CD4-positive, alpha-beta T cell (primary cell): Measurements from ENCODE around the gene ZC3H14. TPM values are rescaled to one million over a fixed set of nuclear protein-coding genes. Genes with fewer than 3 reads are reported as not detected.

Source experiments
- ATAC-seq: fragments of 200-7000 bp; cut with Tn5 transposase; one replicate; pipeline ENCODE4 v1.10.0; 2022; ENCODE audit warnings: mild to moderate bottlenecking; ENCODE audit not compliant: poor library complexity
- CTCF ChIA-PET: fragments of 350-600 bp; sonication (Branson Sonifier 250); formaldehyde crosslinking; loops from one replicate; lab custom pipeline; 2021; ENCODE audit warnings: antibody characterized with exemption, inconsistent platforms; lab: Charles Lee
- POLR2A ChIA-PET: fragments of 350-600 bp; sonication (Branson Sonifier 250); formaldehyde crosslinking; loops from one replicate; lab custom pipeline; 2021; ENCODE audit warnings: antibody characterized with exemption, inconsistent platforms; lab: Charles Lee
- DNase-seq, 14 experiments: peaks; one replicate each; pipeline ENCODE4 v3.0.0-alpha.2; 2013 to 2020; ENCODE audit warnings: mixed read lengths in 2 of 14
- H3K27ac ChIP-seq, 2 donors: one replicate each; pipeline versions ENCODE4 v1.5.1 to v1.7.0; 2013; ENCODE audit warnings: low read length in 2 of 2, low read depth in 1 of 2, mild to moderate bottlenecking in 1 of 2
- H3K27me3 ChIP-seq, 2 experiments: 1 replicate in 1 of 2; 2 replicates in 1 of 2; pipeline versions ENCODE4 v1.6.1 to v1.7.0; 2013; ENCODE audit warnings: low read length in 2 of 2, control low read depth in 1 of 2, mild to moderate bottlenecking in 1 of 2, moderate library complexity in 1 of 2; ENCODE audit not compliant: insufficient read depth in 2 of 2, control insufficient read depth in 1 of 2
- H3K36me3 ChIP-seq: one replicate; pipeline ENCODE4 v1.6.1; 2013; ENCODE audit warnings: low read length, control low read depth; ENCODE audit not compliant: insufficient read depth
- H3K4me1 ChIP-seq: one replicate; pipeline ENCODE4 v1.6.1; 2013; ENCODE audit warnings: low read length, control low read depth; ENCODE audit not compliant: insufficient read depth
- H3K4me3 ChIP-seq: one replicate; pipeline ENCODE4 v1.5.1; 2013; ENCODE audit warnings: mild to moderate bottlenecking, low read length, moderate library complexity
- H3K9me3 ChIP-seq, 2 experiments: 1 replicate in 1 of 2; 2 replicates in 1 of 2; pipeline versions ENCODE4 v1.6.1 to v1.7.0; 2013; ENCODE audit warnings: low read length in 2 of 2, mild to moderate bottlenecking in 2 of 2, control low read depth in 1 of 2, moderate library complexity in 1 of 2; ENCODE audit not compliant: control insufficient read depth in 1 of 2, insufficient read depth in 1 of 2
- H3K27ac Mint-ChIP-seq: one replicate; pipeline ENCODE4 v1.8.0; 2020; ENCODE audit warnings: mixed read lengths
- H3K27me3 Mint-ChIP-seq: one replicate; pipeline ENCODE4 v1.8.0; 2021; ENCODE audit warnings: mixed read lengths
- H3K36me3 Mint-ChIP-seq: one replicate; pipeline ENCODE4 v1.8.0; 2021; ENCODE audit warnings: low read depth, mixed read lengths
- H3K4me1 Mint-ChIP-seq: one replicate; pipeline ENCODE4 v1.8.0; 2021; ENCODE audit warnings: low read depth, mixed read lengths
- H3K4me3 Mint-ChIP-seq: one replicate; pipeline ENCODE4 v1.8.0; 2020; ENCODE audit warnings: mild to moderate bottlenecking, mixed read lengths
- H3K9me3 Mint-ChIP-seq: one replicate; pipeline ENCODE4 v1.8.0; 2020; ENCODE audit warnings: mixed read lengths
- intact Hi-C, 2 experiments: fragments of 100-400 bp; cut with DNase I in 1 of 2; cut with micrococcal nuclease in 1 of 2; formaldehyde crosslinking; loops; one replicate each; pipeline versions ENCODE4 v1.15.1 to v1.9.0; 2023 to 2025; cut with DNase I, micrococcal nuclease
- total RNA-seq, 174 experiments: library from RNA in 2 of 174; stranded (reverse) in 2 of 174; gene quantifications; one replicate each; pipeline ENCODE4 v1.2.3 and lab custom pipeline; 2021 to 2026
- TF ChIP-seq, protein P1 (sequence below): fragments of 200-600 bp; IDR thresholded peaks from one replicate; pipeline ENCODE4 v1.8.0; 2022; ENCODE audit warnings: antibody characterized with exemption, mild to moderate bottlenecking

ZC3H14 gene
- total RNA-seq, 2 experiments from 2014 or later = 36.5 to 40.2 TPM

DNA sequence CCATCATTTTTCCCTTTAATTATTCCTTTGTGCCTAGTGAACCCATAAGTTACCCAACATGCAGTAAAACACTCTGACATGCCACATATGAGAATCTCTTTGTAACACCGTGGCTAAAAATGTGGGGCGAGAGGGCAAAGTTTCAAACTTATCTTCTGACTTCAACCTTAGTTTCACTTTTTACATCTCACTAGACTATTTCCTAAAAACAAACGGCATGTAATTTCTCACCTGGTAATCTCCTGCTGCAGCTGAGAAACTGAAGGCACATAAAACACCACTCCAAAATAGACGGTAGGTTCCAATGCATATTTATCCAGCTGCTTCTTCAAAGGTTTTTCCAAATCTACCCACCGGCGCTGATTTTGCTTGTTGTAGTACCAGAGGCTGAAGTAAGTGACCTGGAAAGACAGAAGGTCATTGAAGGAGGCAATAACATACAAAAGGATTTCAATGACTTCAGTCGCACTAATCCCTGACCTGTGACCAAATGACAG lies 45.9 kb upstream of the ZC3H14 start:
- peaks cover 62% of the 10 kb centered on the region for H3K27me3 Mint-ChIP-seq
- intact Hi-C loops = no loop called here
- Histone ChIP-seq H3K4me1 (no peaks in the 10 kb centered on the region), H3K9me3 (no peaks in the 10 kb centered on the region), H3K36me3 (no peaks in the 10 kb centered on the region), H3K27me3 (peaks cover 6 to 7% of the 10 kb centered on the region in 2 experiments), H3K27ac (no peak overlapping the region), H3K4me3 (no peak overlapping the region)
- no peaks in the 10 kb centered on the region for H3K36me3 Mint-ChIP-seq
- ChIA-PET CTCF (no interaction called here), POLR2A (no interaction called here)
- DNase-seq (no peak), ATAC-seq (no peak)
- H3K4me3 Mint-ChIP-seq = no peak overlapping the region
- H3K9me3 Mint-ChIP-seq = no peaks in the 10 kb centered on the region
- peaks cover 6% of the 10 kb centered on the region for H3K4me1 Mint-ChIP-seq
- no peak overlapping the region for H3K27ac Mint-ChIP-seq
- TF ChIP-seq, protein P1, sequence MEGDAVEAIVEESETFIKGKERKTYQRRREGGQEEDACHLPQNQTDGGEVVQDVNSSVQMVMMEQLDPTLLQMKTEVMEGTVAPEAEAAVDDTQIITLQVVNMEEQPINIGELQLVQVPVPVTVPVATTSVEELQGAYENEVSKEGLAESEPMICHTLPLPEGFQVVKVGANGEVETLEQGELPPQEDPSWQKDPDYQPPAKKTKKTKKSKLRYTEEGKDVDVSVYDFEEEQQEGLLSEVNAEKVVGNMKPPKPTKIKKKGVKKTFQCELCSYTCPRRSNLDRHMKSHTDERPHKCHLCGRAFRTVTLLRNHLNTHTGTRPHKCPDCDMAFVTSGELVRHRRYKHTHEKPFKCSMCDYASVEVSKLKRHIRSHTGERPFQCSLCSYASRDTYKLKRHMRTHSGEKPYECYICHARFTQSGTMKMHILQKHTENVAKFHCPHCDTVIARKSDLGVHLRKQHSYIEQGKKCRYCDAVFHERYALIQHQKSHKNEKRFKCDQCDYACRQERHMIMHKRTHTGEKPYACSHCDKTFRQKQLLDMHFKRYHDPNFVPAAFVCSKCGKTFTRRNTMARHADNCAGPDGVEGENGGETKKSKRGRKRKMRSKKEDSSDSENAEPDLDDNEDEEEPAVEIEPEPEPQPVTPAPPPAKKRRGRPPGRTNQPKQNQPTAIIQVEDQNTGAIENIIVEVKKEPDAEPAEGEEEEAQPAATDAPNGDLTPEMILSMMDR = no peak

DNA sequence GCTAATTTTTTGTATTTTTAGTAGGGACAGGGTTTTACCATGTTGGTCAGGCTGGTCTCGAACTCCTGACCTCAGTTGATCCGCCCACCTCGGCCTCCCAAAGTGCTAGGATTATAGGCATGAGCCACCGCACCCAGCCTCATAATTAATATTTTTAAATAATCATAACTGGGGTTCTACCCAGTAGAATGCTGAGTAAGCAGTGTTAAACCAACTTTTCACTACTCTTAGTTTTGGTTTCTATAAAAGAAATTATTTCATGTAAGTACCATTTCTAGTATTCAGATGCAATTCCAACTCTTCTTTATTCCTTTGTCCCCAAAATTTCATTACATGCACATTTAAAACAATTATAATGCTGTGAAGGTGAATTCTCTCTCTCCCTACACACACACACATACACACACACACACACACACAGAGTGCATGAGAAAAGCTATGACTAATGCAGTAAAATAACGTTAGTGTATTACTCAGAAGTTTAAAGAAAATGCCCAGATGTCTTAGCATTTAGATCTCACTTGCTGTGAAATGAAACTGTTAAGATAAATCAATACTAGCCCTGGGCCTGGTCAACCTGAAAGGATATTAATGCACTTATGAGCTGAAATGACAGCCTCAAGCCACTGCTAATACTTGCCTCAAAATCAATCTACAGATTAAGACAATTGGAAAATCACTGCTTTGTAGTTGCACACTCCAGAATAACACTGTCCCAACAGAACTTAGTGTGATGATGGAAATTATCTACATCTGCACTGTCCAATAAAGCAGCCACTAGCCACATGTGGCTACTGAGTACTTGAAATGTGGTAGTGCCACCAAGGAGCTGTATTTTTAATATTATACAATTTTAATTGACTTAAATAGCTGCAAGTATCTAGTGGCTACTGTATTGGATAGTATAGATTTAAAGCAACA lies 44.0 kb upstream of the ZC3H14 start:
- H3K27me3 Mint-ChIP-seq = peaks cover 57% of the 10 kb centered on the region
- Histone ChIP-seq H3K27ac (no peak overlapping the region), H3K4me3 (no peak overlapping the region), H3K27me3 (peaks cover 4 to 6% of the 10 kb centered on the region in 2 experiments), H3K9me3 (no peaks in the 10 kb centered on the region), H3K4me1 (no peaks in the 10 kb centered on the region), H3K36me3 (no peaks in the 10 kb centered on the region)
- intact Hi-C loops = no loop called here
- TF ChIP-seq, protein P1 = no peak
- H3K4me1 Mint-ChIP-seq = peaks cover 6% of the 10 kb centered on the region
- no peaks in the 10 kb centered on the region for H3K9me3 Mint-ChIP-seq
- no peak overlapping the region for H3K27ac Mint-ChIP-seq
- ATAC-seq = no peak
- no peak for DNase-seq
- H3K36me3 Mint-ChIP-seq = no peaks in the 10 kb centered on the region
- H3K4me3 Mint-ChIP-seq = no peak overlapping the region
- ChIA-PET CTCF (no interaction called here), POLR2A (no interaction called here)

DNA sequence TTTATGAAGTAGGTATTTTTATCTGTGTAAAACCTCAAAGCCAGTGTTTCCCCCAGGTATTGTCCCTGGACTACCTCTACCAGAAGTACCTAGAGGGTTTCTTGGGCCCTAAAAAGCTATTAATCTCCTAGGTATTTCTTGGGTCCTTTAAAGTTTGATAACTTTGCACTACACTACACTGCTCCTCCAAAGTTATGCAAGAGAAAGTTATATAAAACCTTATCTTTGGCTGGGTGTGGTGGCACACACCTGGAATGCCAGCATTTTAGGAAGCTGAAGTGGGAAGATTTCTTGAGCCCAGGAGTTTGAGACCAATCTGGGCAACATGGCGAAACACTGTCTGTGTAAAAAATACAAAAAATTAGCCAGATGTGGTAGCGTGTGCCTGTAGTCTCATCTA lies 42.9 kb upstream of the ZC3H14 start:
- CTCF ChIA-PET = no interaction called here
- no peaks in the 10 kb centered on the region for H3K36me3 Mint-ChIP-seq
- intact Hi-C loops = no loop called here
- Histone ChIP-seq H3K27ac (no peak overlapping the region), H3K9me3 (no peaks in the 10 kb centered on the region), H3K36me3 (no peaks in the 10 kb centered on the region), H3K4me3 (no peak overlapping the region), H3K4me1 (no peaks in the 10 kb centered on the region), H3K27me3 (peaks cover 4 to 6% of the 10 kb centered on the region in 2 experiments)
- DNase-seq (no peak), ATAC-seq (no peak)
- peaks cover 6% of the 10 kb centered on the region for H3K4me1 Mint-ChIP-seq
- TF ChIP-seq, protein P1 = no peak
- no peak overlapping the region for H3K4me3 Mint-ChIP-seq
- POLR2A ChIA-PET = no interaction called here
- no peak overlapping the region for H3K27ac Mint-ChIP-seq
- H3K27me3 Mint-ChIP-seq = peaks cover 48% of the 10 kb centered on the region
- H3K9me3 Mint-ChIP-seq = no peaks in the 10 kb centered on the region
